SK-N-MC (cell line): ENCODE measurements around the gene CARD14.
"Not testable (repeated sequence)": the region's sequence is repeated elsewhere in the genome, so short reads cannot be mapped to it uniquely, and the experiment has no call there.

Experiments
- DNase-seq: peaks from one replicate; pipeline ENCODE4 v3.0.0-alpha.2; 2011; ENCODE audit warnings: low read depth, low spot score
- H3K27ac ChIP-seq: fragments of 200-600 bp; sonication (generic); 2 replicates; pipeline ENCODE4 v1.5.1; 2016; ENCODE audit warnings: mixed run types
- H3K36me3 ChIP-seq: fragments of 200-600 bp; sonication (generic); 2 replicates; pipeline ENCODE4 v1.6.1; 2017; ENCODE audit warnings: antibody characterized with exemption, low read length, mixed read lengths; ENCODE audit not compliant: insufficient read depth
- H3K4me3 ChIP-seq: fragments of 200-600 bp; sonication (generic); 2 replicates; pipeline ENCODE4 v1.5.1; 2016
- H3K9ac ChIP-seq: fragments of 200-600 bp; sonication (generic); 2 replicates; pipeline ENCODE4 v1.8.0; 2017; ENCODE audit warnings: mixed run types, mixed read lengths; ENCODE audit not compliant: insufficient read length
- H3K9me3 ChIP-seq: fragments of 200-600 bp; sonication (generic); 2 replicates; pipeline ENCODE4 v1.6.1; 2017; ENCODE audit warnings: low read depth, mild to moderate bottlenecking, antibody characterized with exemption, low read length, moderate library complexity, mixed read lengths
- EZH2 ChIP-seq: fragments of 200-600 bp; sonication (generic); IDR thresholded peaks from one replicate; pipeline ENCODE4 v1.6.1; 2017; ENCODE audit warnings: antibody characterized with exemption
- FOXP2 ChIP-seq: optimal IDR thresholded peaks from 2 replicates; pipeline ENCODE3; 2011; ENCODE audit warnings: mild to moderate bottlenecking, moderate library complexity; ENCODE audit not compliant: insufficient read depth; ENCODE audit errors: extremely low read length, control extremely low read depth
- POLR2AphosphoS5 ChIP-seq: IDR thresholded peaks from 2 replicates; pipeline ENCODE4 v1.6.1; 2012; ENCODE audit warnings: mild to moderate bottlenecking, low read depth, low read length, borderline replicate concordance

CARD14 gene

DNA sequence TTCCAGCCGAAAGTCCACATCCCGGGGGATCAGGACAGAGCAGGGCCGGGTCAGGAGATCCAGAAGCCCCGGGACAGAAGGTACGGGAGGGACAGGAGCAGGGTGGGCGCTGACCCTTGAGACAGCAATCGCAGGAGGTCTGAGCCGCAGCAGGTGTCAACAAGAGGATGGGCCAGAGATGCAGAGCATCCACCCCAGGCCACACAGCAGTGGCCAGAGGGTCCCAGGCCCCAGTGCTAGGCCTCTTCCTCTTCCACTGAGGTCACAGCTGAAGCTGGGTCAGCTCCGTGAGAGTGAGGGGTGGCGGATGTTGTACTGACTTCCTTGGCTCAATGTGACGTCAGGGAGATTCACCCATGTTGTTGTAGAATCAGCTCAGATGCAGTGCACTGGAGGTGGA, 82.1 kb downstream of the CARD14 start:
- no peak for DNase-seq
- Histone ChIP-seq H3K9me3 (no peaks in the 10 kb centered on the region), H3K36me3 (no peaks in the 10 kb centered on the region), H3K4me3 (no peak overlapping the region), H3K27ac (no peak overlapping the region), H3K9ac (no peak overlapping the region)
- TF ChIP-seq FOXP2: no peak
- no peak for TF ChIP-seq EZH2
- no peak for TF ChIP-seq POLR2AphosphoS5

- DNase-seq: no peak
- Histone ChIP-seq H3K4me3 (no peak overlapping the region), H3K9me3 (no peaks in the 10 kb centered on the region), H3K9ac (no peak overlapping the region), H3K27ac (no peak overlapping the region), H3K36me3 (no peaks in the 10 kb centered on the region)
- TF ChIP-seq EZH2 (no peak), POLR2AphosphoS5 (no peak), FOXP2 (no peak)
These were observed 83.0 kb downstream of the CARD14 start for GRCh38 chr17:80252871-80253270.

DNA sequence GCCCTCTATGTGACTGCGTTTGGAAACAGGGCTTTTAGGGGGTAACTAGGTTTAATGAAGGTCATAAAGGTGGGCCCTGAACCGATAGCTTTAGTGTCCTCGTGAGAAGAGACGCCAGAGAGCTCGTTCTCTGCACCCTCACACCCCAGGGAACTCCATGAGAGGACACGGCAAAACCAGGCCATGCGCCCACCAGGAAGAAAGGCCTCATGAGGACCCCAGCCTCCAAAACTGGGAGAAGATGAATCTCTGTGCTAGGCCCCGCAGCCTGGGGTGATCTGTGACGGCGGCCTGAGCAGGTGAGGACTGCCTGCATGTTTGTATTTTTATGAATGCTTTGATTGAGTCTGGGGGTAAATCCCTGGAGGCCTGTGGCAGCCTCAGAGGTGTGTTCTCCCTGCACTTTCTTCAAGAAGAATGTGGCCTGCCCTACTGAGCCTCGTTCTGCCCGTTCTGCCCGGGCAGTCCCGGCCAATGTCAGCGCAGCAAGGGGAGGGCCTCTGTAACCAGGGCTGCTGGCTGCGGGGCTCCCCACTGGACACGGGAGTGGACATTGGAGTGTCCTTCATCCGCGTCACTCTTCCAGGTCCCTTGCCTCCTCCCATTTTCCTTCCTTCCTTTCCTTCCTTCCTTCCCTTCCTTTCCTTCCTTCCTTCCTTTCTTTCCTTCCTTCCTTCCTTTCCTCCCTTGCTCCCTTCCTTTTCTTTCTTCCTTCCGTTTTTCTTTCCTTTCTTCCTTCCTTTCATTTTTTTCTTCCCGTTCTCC, 84.0 kb downstream of the CARD14 start:
- Histone ChIP-seq H3K9me3 (no peaks in the 10 kb centered on the region), H3K36me3 (no peaks in the 10 kb centered on the region), H3K27ac (0 out of 2 replicates have a peak overlapping the region, but pooled peaks have one; percentile 43), H3K9ac (no peak overlapping the region), H3K4me3 (no peak overlapping the region)
- TF ChIP-seq POLR2AphosphoS5 (no peak), FOXP2 (no peak), EZH2 (no peak)
- DNase-seq: no peak

DNA sequence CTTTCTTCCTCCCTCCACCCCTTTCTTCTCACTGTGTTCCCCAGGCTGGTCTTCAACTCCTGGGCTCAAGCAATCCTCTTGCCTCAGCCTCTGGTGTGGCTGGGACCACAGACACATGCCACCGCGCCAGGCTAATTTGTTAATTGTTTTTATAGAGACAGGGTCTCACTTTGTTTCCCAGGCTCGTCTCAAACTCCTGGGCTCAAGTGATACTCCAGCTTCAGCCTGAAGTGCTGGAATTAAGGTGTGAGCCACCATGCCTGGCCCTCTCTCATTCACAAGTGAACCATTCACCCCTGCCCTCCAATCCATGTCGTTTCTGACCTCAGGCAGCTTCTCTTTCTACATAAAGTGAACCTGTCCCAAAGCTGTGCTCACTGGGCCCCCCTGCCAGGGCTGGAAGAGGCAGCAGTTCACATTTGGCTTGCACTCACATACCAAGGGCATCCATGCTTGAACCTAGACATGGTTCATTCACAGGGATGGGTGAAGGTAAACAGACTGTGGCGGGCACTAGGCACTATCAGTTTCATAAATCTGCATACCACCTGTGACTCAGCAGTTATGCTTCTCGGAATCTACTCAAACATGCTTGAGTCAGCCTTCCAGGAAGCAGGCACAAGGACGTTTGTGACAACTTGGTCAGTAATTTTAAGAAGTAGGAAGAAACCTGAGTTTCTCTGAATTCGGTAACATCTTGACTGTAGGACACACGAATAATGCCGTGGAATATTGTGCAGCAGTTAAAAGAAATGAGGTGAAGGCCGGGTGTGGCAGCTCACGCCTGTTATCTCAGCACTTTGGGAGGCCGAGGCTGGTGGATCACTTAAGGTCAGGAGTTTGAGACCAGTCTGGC, 84.8 kb downstream of the CARD14 start:
- Histone ChIP-seq H3K27ac (peak overlapping the region; percentile 43; the same call in 1 of the 2 replicates), H3K9ac (no peak overlapping the region), H3K36me3 (no peaks in the 10 kb centered on the region), H3K4me3 (no peak overlapping the region), H3K9me3 (no peaks in the 10 kb centered on the region)
- DNase-seq: no peak
- TF ChIP-seq FOXP2: no peak
- no peak for TF ChIP-seq POLR2AphosphoS5
- TF ChIP-seq EZH2: no peak

- H3K9me3 ChIP-seq: no peaks in the 10 kb centered on the region
- H3K4me3 ChIP-seq: no peak overlapping the region
- no peak for DNase-seq
- no peak overlapping the region for H3K27ac ChIP-seq
- H3K9ac ChIP-seq: no peak overlapping the region
- no peaks in the 10 kb centered on the region for H3K36me3 ChIP-seq
- TF ChIP-seq EZH2 (no peak), FOXP2 (no peak), POLR2AphosphoS5 (no peak)
These were observed 86.2 kb downstream of the CARD14 start for GRCh38 chr17:80256034-80256350.

DNA sequence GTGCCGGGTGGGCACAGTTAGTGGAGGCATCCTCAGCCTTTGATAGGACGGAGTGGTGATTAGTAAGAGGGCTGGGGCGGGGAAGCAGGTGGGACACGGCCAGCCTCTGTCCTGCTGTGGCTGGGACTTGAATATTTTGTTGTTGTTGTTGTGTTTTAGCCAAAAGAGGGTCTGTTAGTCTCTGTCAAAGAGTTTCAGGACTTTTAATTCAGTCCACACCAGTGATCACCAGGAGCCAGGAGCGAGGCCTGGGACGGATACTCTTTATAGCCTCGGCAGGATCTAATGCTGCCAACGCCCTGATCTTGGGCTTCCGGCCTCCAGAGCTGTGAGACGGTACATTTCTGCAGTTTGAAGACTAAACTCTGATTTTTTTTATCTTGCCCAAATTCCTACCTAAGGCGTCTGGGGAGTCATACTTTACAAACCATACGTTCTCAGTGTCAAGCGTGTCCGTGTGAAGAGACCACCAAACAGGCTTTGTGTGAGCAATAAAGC, 87.9 kb downstream of the CARD14 start:
- no peak overlapping the region for H3K4me3 ChIP-seq
- no peak for DNase-seq
- no peak overlapping the region for H3K9ac ChIP-seq
- TF ChIP-seq EZH2 (no peak), POLR2AphosphoS5 (no peak), FOXP2 (no peak)
- peak overlapping the region; percentile 54 for H3K27ac ChIP-seq
- H3K9me3 ChIP-seq: no peaks in the 10 kb centered on the region
- no peaks in the 10 kb centered on the region for H3K36me3 ChIP-seq

- H3K36me3 ChIP-seq, DNase-seq, H3K9ac ChIP-seq, H3K9me3 ChIP-seq, H3K4me3 ChIP-seq: not testable (repeated sequence)
- peak overlapping the region; percentile 78 for H3K27ac ChIP-seq
These were observed 88.5 kb downstream of the CARD14 start for GRCh38 chr17:80258296-80258695.
